ENCODE results near the gene GABBR2.
A peak's percentile ranks its signal among the peaks of the same experiment; 100 is the strongest.
"Not testable (repeated sequence)": the region's sequence is repeated elsewhere in the genome, so short reads cannot be mapped to it uniquely, and the experiment has no call there.

Gene GABBR2

DNA sequence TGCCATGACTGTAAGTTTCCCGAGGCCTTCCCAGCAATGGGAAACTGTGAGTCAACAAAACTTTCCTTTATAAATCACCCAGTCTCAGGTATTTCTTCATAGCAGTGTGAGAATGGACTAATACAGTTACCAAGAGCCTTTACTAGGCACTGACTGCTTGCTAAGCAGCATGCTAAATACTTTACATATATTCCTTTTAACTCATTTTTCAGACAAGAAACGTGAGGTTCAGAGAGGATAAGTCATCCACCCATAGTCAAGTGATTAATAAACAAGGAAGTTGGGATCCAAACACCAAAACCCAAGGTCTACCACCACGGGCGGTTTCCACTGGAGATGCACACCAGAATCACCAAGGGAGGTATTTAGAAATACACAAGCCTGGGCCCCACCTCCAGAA lies 50.8 kb downstream of the GABBR2 start:
- in situ Hi-C loops (cut with HindIII; ENCODE audit: low pct_unique_long_range_greater_than_20kb, low sequenced_read_pairs): no loop called here
- no peak for TF ChIP-seq JUND (IDR thresholded peaks at IDR 0.05; ENCODE audit: low read depth)
- DNase-seq (ENCODE audit: low read depth in 1 of 2, low spot score in 1 of 2): no peak

- TF ChIP-seq JUND (IDR thresholded peaks at IDR 0.05; ENCODE audit: low read depth): no peak
These were observed 52.2 kb downstream of the GABBR2 start for GRCh38 chr9:98656511-98656910.

DNA sequence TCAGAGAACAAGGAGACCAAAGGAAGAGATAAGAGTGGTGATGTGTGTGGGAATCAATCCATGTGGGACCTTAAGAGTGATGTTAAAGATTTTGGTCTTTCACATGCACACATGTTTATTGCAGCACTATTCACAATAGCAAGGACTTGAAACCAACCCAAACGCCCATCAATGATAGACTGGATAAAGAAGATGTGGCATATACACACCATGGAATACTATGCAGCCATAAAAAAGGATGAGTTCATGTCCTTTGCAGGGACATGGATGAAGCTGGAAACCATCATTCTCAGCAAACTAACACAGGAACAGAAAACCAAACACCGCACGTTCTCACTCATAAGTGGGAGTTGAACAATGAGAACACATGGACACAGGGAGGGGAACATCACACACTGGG lies 53.3 kb downstream of the GABBR2 start:
- in situ Hi-C loops (cut with HindIII; ENCODE audit: low pct_unique_long_range_greater_than_20kb, low sequenced_read_pairs); DNase-seq (ENCODE audit: low read depth in 1 of 2, low spot score in 1 of 2): not testable (repeated sequence)

More at GRCh38 chr9:98656511-98656910, 52.2 kb downstream of the GABBR2 start:
- DNase-seq (ENCODE audit: low read depth in 1 of 2, low spot score in 1 of 2): no peak
- in situ Hi-C loops (cut with HindIII; ENCODE audit: low pct_unique_long_range_greater_than_20kb, low sequenced_read_pairs): no loop called here

GRCh38 chr9:98654247-98654646 lies 54.5 kb downstream of the GABBR2 start:
- in situ Hi-C loops (cut with HindIII; ENCODE audit: low pct_unique_long_range_greater_than_20kb, low sequenced_read_pairs): no loop called here
- TF ChIP-seq JUND (IDR thresholded peaks at IDR 0.05; ENCODE audit: low read depth): no peak

GRCh38 chr9:98652741-98653140 lies 56.0 kb downstream of the GABBR2 start:
- in situ Hi-C loops (cut with HindIII; ENCODE audit: low pct_unique_long_range_greater_than_20kb, low sequenced_read_pairs): no loop called here
- DNase-seq (ENCODE audit: low read depth in 1 of 2, low spot score in 1 of 2): no peak
- TF ChIP-seq JUND (IDR thresholded peaks at IDR 0.05; ENCODE audit: low read depth): no peak

More at GRCh38 chr9:98654247-98654646, 54.5 kb downstream of the GABBR2 start:
- DNase-seq (ENCODE audit: low read depth in 1 of 2, low spot score in 1 of 2): peak in 1 of 2 experiments; percentile 31

GRCh38 chr9:98652302-98652701 lies 56.4 kb downstream of the GABBR2 start:
- TF ChIP-seq JUND (IDR thresholded peaks at IDR 0.05; ENCODE audit: low read depth): no peak
- no peak for DNase-seq (ENCODE audit: low read depth in 1 of 2, low spot score in 1 of 2)
- in situ Hi-C loops (cut with HindIII; ENCODE audit: low pct_unique_long_range_greater_than_20kb, low sequenced_read_pairs): no loop called here

- TF ChIP-seq JUND (IDR thresholded peaks at IDR 0.05; ENCODE audit: low read depth): no peak
- DNase-seq (ENCODE audit: low read depth in 1 of 2, low spot score in 1 of 2): no peak
- in situ Hi-C loops (cut with HindIII; ENCODE audit: low pct_unique_long_range_greater_than_20kb, low sequenced_read_pairs): no loop called here
These were observed 61.5 kb downstream of the GABBR2 start for GRCh38 chr9:98647236-98647635.

- in situ Hi-C loops (cut with HindIII; ENCODE audit: low pct_unique_long_range_greater_than_20kb, low sequenced_read_pairs): no loop called here
- TF ChIP-seq JUND (IDR thresholded peaks at IDR 0.05; ENCODE audit: low read depth): no peak
- no peak for DNase-seq (ENCODE audit: low read depth in 1 of 2, low spot score in 1 of 2)
These were observed 64.7 kb downstream of the GABBR2 start for GRCh38 chr9:98644011-98644410.

GRCh38 chr9:98642661-98643312 lies 65.9 kb downstream of the GABBR2 start:
- no peak for DNase-seq (ENCODE audit: low read depth in 1 of 2, low spot score in 1 of 2)
- TF ChIP-seq JUND (IDR thresholded peaks at IDR 0.05; ENCODE audit: low read depth): no peak
- in situ Hi-C loops (cut with HindIII; ENCODE audit: low pct_unique_long_range_greater_than_20kb, low sequenced_read_pairs): no loop called here

DNA sequence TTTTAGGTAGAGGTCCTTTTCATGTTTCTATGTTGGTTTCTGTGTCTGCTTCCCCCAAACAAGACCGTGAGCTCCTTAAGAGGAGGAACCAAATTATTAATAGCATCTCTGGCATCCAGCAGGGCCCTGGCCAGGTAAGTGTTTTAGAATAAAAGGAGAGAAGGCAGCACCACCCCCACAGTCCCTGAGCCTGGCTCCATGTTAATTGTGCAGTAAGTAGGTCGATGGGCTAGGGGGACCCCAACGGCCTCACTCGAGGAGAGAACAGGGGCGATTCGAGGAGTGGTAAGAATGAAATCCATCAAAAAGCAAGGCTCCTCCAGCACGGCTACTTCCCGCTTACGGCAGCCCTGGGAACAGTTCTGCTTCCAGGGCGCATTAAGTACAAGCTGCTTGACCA lies 67.0 kb downstream of the GABBR2 start:
- in situ Hi-C loops (cut with HindIII; ENCODE audit: low pct_unique_long_range_greater_than_20kb, low sequenced_read_pairs): no loop called here
- TF ChIP-seq JUND (IDR thresholded peaks at IDR 0.05; ENCODE audit: low read depth): no peak
- DNase-seq (ENCODE audit: low read depth in 1 of 2, low spot score in 1 of 2): no peak

DNA sequence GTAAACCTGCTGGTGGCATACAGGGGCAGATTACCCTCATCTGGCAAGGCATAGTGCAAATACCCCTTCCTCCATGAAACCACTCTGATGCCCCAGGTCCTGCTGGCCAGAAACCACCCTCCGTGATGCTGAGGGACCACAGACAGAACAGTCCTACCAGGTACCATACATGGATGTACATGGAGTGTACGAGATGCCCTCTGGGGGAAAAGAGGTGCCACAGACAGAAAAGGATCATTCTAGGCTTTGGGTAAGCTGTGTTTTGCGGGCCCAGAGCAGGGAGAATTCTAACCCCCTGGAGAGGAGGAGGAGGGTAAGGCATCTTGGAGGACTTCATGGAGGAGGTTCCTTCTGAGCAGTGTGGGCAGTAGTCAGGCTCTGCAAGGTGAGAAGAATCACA lies 68.3 kb downstream of the GABBR2 start:
- DNase-seq (ENCODE audit: low read depth in 1 of 2, low spot score in 1 of 2): no peak
- TF ChIP-seq JUND (IDR thresholded peaks at IDR 0.05; ENCODE audit: low read depth): no peak
- in situ Hi-C loops (cut with HindIII; ENCODE audit: low pct_unique_long_range_greater_than_20kb, low sequenced_read_pairs): no loop called here

GRCh38 chr9:98639133-98639532 lies 69.6 kb downstream of the GABBR2 start:
- in situ Hi-C loops (cut with HindIII; ENCODE audit: low pct_unique_long_range_greater_than_20kb, low sequenced_read_pairs): no loop called here
- no peak for DNase-seq (ENCODE audit: low read depth in 1 of 2, low spot score in 1 of 2)
- no peak for TF ChIP-seq JUND (IDR thresholded peaks at IDR 0.05; ENCODE audit: low read depth)

GRCh38 chr9:98637381-98637780 lies 71.4 kb downstream of the GABBR2 start:
- TF ChIP-seq JUND (IDR thresholded peaks at IDR 0.05; ENCODE audit: low read depth): no peak
- in situ Hi-C loops (cut with HindIII; ENCODE audit: low pct_unique_long_range_greater_than_20kb, low sequenced_read_pairs): no loop called here
- DNase-seq (ENCODE audit: low read depth in 1 of 2, low spot score in 1 of 2): no peak

- DNase-seq (ENCODE audit: low read depth in 1 of 2, low spot score in 1 of 2): no peak
- in situ Hi-C loops (cut with HindIII; ENCODE audit: low pct_unique_long_range_greater_than_20kb, low sequenced_read_pairs): no loop called here
- TF ChIP-seq JUND (IDR thresholded peaks at IDR 0.05; ENCODE audit: low read depth): no peak
These were observed 73.4 kb downstream of the GABBR2 start for GRCh38 chr9:98635374-98635773.

Measured in T47D (cell line).